Keratinocyte (primary cell): ENCODE data around the gene ARMC9.

Experiments used
- EZH2 ChIP-seq: IDR thresholded peaks from one replicate; pipeline ENCODE4 v1.6.1; 2012; ENCODE audit warnings: inconsistent platforms, mild to moderate bottlenecking, low read length, moderate library complexity
- TF ChIP-seq, protein P1 (sequence below), 3 experiments: IDR thresholded peaks in 1 of 3; conservative IDR thresholded peaks in 1 of 3; optimal IDR thresholded peaks in 1 of 3; 2 replicates in 2 of 3; 3 replicates in 1 of 3; pipeline versions ENCODE3 to v1.5.1; 2011; ENCODE audit warnings: low read length in 3 of 3, mild to moderate bottlenecking in 3 of 3, moderate library complexity in 2 of 3, control low read depth in 1 of 3, inconsistent platforms in 1 of 3; ENCODE audit not compliant: insufficient read depth in 2 of 3; ENCODE audit errors: extremely low read depth in 1 of 3

DNA sequence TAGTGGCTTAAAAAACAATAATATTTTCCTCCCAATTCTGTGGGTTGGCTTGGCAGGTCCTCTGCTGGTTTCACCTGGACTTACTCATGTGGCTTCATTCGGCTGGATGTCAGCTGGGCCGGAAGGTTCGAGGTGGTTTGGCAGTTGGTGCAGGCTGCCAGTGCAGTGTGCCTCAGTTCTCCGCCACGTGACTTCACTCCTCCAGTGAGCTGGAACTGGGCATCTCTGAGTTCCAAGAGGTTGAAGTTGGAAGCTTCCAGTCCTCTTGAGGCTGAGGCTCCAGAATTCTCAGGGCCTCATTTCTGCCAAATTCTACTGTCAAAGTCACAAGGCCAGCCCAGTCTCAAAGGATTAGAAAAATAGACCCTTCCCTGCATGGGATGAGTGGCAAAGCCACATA lies 113.6 kb downstream of the ARMC9 start:
- TF ChIP-seq, protein P1, sequence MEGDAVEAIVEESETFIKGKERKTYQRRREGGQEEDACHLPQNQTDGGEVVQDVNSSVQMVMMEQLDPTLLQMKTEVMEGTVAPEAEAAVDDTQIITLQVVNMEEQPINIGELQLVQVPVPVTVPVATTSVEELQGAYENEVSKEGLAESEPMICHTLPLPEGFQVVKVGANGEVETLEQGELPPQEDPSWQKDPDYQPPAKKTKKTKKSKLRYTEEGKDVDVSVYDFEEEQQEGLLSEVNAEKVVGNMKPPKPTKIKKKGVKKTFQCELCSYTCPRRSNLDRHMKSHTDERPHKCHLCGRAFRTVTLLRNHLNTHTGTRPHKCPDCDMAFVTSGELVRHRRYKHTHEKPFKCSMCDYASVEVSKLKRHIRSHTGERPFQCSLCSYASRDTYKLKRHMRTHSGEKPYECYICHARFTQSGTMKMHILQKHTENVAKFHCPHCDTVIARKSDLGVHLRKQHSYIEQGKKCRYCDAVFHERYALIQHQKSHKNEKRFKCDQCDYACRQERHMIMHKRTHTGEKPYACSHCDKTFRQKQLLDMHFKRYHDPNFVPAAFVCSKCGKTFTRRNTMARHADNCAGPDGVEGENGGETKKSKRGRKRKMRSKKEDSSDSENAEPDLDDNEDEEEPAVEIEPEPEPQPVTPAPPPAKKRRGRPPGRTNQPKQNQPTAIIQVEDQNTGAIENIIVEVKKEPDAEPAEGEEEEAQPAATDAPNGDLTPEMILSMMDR (optimal IDR thresholded peaks at IDR 0.05 in 1 of 3, IDR thresholded peaks at IDR 0.05 in 1 of 3, conservative IDR thresholded peaks at IDR 0.05 in 1 of 3; ENCODE audit: extremely low read depth in 1 of 3, insufficient read depth in 2 of 3, low read length in 3 of 3), result no peak
- no peak for TF ChIP-seq EZH2
